GM19238 (cell line): Measurements from ENCODE around the gene SLC6A20.

Experiments
- DNase-seq: peaks from one replicate; pipeline ENCODE4 v3.0.0; 2011; ENCODE audit warnings: low spot score; ENCODE audit not compliant: insufficient read length

SLC6A20 gene

GRCh38 chr3:45800611-45801010 is 4.3 kb upstream of the SLC6A20 start:
- no peak for DNase-seq

- no peak for DNase-seq
These were observed 3.2 kb upstream of the SLC6A20 start for GRCh38 chr3:45799586-45799985.

GRCh38 chr3:45798034-45798433 is 1.7 kb upstream of the SLC6A20 start:
- no peak for DNase-seq

GRCh38 chr3:45796902-45797637 is 734 bp upstream of the SLC6A20 start:
- no peak for DNase-seq

- DNase-seq: no peak
These were observed 841 bp downstream of the SLC6A20 start for GRCh38 chr3:45795509-45795881.

GRCh38 chr3:45794660-45795059 is 1.7 kb downstream of the SLC6A20 start:
- DNase-seq: no peak

GRCh38 chr3:45794177-45794560 is 2.2 kb downstream of the SLC6A20 start:
- DNase-seq: no peak

- no peak for DNase-seq
These were observed 2.7 kb downstream of the SLC6A20 start for GRCh38 chr3:45793482-45794176.

- no peak for DNase-seq
These were observed 3.7 kb downstream of the SLC6A20 start for GRCh38 chr3:45792516-45793172.

- no peak for DNase-seq
These were observed 4.3 kb downstream of the SLC6A20 start for GRCh38 chr3:45792036-45792435.

- DNase-seq: no peak
These were observed 5.7 kb downstream of the SLC6A20 start for GRCh38 chr3:45790596-45790995.

GRCh38 chr3:45789235-45789812 is 7.0 kb downstream of the SLC6A20 start:
- DNase-seq: no peak

GRCh38 chr3:45787551-45787950 is 8.8 kb downstream of the SLC6A20 start:
- no peak for DNase-seq

- DNase-seq: no peak
These were observed 9.4 kb downstream of the SLC6A20 start for GRCh38 chr3:45786801-45787495.

- no peak for DNase-seq
These were observed 10.7 kb downstream of the SLC6A20 start for GRCh38 chr3:45785605-45786150.

- no peak for DNase-seq
These were observed 12.7 kb downstream of the SLC6A20 start for GRCh38 chr3:45783667-45784066.

GRCh38 chr3:45782381-45782780 is 14.0 kb downstream of the SLC6A20 start:
- DNase-seq: no peak

- DNase-seq: no peak
These were observed 14.5 kb downstream of the SLC6A20 start for GRCh38 chr3:45781841-45782240.

- no peak for DNase-seq
These were observed 15.1 kb downstream of the SLC6A20 start for GRCh38 chr3:45781271-45781670.

GRCh38 chr3:45779746-45780735 is 16.3 kb downstream of the SLC6A20 start:
- no peak for DNase-seq
